ENCODE measurements around the gene MAP6.

Gene MAP6

DNA sequence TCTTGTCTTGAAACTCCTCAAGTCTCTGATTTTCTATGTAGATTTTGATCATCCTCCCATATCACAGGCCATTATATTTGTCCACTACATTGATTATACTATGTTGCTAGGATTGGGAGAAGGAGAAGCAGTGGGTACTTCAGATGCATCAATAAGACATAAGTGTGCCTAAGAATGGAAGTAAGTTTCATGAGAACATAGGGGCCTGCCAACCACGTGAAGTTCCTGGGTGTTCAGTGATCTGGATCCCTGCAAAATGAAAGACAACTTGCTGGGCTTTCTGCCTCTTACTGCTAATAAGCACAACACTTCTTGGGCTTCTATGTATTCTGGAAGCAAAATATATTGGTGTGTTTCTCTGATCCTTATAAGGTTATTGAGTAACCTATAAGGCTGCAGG, 89.0 kb downstream of the MAP6 start:
- H3K36me3 ChIP-seq (ENCODE audit: low read length) = no peaks in the 10 kb centered on the region
- no peak for TF ChIP-seq EZH2phosphoT487 (conservative IDR thresholded peaks at IDR 0.05; ENCODE audit: low read length)
- TF ChIP-seq, protein P1, sequence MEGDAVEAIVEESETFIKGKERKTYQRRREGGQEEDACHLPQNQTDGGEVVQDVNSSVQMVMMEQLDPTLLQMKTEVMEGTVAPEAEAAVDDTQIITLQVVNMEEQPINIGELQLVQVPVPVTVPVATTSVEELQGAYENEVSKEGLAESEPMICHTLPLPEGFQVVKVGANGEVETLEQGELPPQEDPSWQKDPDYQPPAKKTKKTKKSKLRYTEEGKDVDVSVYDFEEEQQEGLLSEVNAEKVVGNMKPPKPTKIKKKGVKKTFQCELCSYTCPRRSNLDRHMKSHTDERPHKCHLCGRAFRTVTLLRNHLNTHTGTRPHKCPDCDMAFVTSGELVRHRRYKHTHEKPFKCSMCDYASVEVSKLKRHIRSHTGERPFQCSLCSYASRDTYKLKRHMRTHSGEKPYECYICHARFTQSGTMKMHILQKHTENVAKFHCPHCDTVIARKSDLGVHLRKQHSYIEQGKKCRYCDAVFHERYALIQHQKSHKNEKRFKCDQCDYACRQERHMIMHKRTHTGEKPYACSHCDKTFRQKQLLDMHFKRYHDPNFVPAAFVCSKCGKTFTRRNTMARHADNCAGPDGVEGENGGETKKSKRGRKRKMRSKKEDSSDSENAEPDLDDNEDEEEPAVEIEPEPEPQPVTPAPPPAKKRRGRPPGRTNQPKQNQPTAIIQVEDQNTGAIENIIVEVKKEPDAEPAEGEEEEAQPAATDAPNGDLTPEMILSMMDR (IDR thresholded peaks at IDR 0.05; ENCODE audit: insufficient read depth, low read length, poor library complexity, severe bottlenecking) = no peak
- H3K9me3 ChIP-seq (ENCODE audit: insufficient read depth, low read length) = no peaks in the 10 kb centered on the region
- no peaks in the 10 kb centered on the region for H3F3A ChIP-seq (ENCODE audit: insufficient read depth)
- H3K27ac ChIP-seq (ENCODE audit: low read depth, low read length) = no peak overlapping the region
- no peak overlapping the region for H2AFZ ChIP-seq (ENCODE audit: low read depth, low read length, severe bottlenecking)
- no peak overlapping the region for H3K4me3 ChIP-seq (ENCODE audit: insufficient read depth, low read length, poor library complexity, severe bottlenecking)
- no peaks in the 10 kb centered on the region for H3K79me2 ChIP-seq (ENCODE audit: insufficient read depth, low read length)
- H4K20me1 ChIP-seq (ENCODE audit: low read depth, low read length) = no peaks in the 10 kb centered on the region
- H3K4me2 ChIP-seq (ENCODE audit: low read depth, low read length, poor library complexity, severe bottlenecking) = no peak overlapping the region
- H3K9me2 ChIP-seq (replicated peaks; ENCODE audit: insufficient read depth, low read length) = no peaks in the 10 kb centered on the region
- H3K27me3 ChIP-seq (ENCODE audit: low read length) = no peaks in the 10 kb centered on the region
- H3K9ac ChIP-seq (ENCODE audit: low read length) = no peak overlapping the region

DNA sequence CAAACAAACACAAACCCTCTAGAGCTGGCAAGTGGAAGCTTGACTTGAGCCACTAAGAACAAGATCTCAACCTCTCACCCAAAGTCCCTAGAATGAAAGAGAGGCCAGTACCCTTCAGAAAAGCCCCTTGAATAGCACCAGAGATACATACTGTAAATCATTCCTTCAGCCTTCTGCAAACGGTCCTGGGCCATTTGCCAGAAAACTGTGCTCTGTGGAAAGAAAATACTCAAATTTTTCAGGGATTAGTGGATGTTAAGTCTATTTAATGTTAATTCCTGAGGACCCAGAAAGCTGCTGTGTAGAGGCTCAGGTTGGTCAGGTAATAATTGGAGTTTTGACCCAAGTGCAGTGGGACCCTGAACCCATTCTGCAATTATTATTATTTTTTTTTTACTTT, 89.9 kb downstream of the MAP6 start:
- TF ChIP-seq, protein P1 (IDR thresholded peaks at IDR 0.05; ENCODE audit: insufficient read depth, low read length, poor library complexity, severe bottlenecking) = no peak
- no peak for TF ChIP-seq EZH2phosphoT487 (conservative IDR thresholded peaks at IDR 0.05; ENCODE audit: low read length)
- Histone ChIP-seq H3K9ac (ENCODE audit: low read length) (no peak overlapping the region), H4K20me1 (ENCODE audit: low read depth, low read length) (no peaks in the 10 kb centered on the region)

DNA sequence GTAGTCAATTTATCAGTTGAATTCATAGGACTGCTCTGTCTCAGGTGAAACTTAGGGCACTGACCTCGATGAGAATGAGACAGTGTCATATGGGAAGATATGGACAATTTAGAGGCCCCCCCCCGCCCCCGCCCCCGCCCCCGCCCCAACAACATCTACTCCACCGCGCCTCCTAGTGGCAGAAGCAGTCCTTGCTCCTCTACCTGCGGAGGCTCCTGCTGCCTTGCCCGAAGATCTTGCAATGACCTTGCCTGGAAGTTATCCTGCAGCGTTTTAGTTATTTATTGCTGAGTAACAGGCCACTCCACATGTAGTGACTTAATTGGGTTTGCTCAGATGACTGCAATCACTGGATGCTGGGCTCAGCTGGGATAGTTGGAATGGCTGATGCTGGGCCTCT, 91.6 kb downstream of the MAP6 start:
- TF ChIP-seq, protein P1 (IDR thresholded peaks at IDR 0.05; ENCODE audit: insufficient read depth, low read length, poor library complexity, severe bottlenecking) = peak; percentile 13
- no peak for TF ChIP-seq EZH2phosphoT487 (conservative IDR thresholded peaks at IDR 0.05; ENCODE audit: low read length)
- Histone ChIP-seq H3K36me3 (ENCODE audit: low read length) (no peaks in the 10 kb centered on the region), H4K20me1 (ENCODE audit: low read depth, low read length) (no peaks in the 10 kb centered on the region), H3K27me3 (ENCODE audit: low read length) (no peaks in the 10 kb centered on the region), H3K79me2 (ENCODE audit: insufficient read depth, low read length) (no peaks in the 10 kb centered on the region), H3K27ac (ENCODE audit: low read depth, low read length) (no peak overlapping the region), H3F3A (ENCODE audit: insufficient read depth) (no peaks in the 10 kb centered on the region), H3K4me3 (ENCODE audit: insufficient read depth, low read length, poor library complexity, severe bottlenecking) (no peak overlapping the region), H3K9me2 (replicated peaks; ENCODE audit: insufficient read depth, low read length) (no peaks in the 10 kb centered on the region), H3K9ac (ENCODE audit: low read length) (no peak overlapping the region), H3K4me2 (ENCODE audit: low read depth, low read length, poor library complexity, severe bottlenecking) (no peak overlapping the region), H2AFZ (ENCODE audit: low read depth, low read length, severe bottlenecking) (no peak overlapping the region), H3K9me3 (ENCODE audit: insufficient read depth, low read length) (no peaks in the 10 kb centered on the region)

More for the DNA sequence above, 89.9 kb downstream of the MAP6 start:
- Histone ChIP-seq H3K27me3 (ENCODE audit: low read length) (no peaks in the 10 kb centered on the region), H2AFZ (ENCODE audit: low read depth, low read length, severe bottlenecking) (no peak overlapping the region), H3K27ac (ENCODE audit: low read depth, low read length) (no peak overlapping the region), H3K79me2 (ENCODE audit: insufficient read depth, low read length) (no peaks in the 10 kb centered on the region), H3F3A (ENCODE audit: insufficient read depth) (no peaks in the 10 kb centered on the region), H3K4me2 (ENCODE audit: low read depth, low read length, poor library complexity, severe bottlenecking) (no peak overlapping the region), H3K9me2 (replicated peaks; ENCODE audit: insufficient read depth, low read length) (no peaks in the 10 kb centered on the region), H3K4me3 (ENCODE audit: insufficient read depth, low read length, poor library complexity, severe bottlenecking) (no peak overlapping the region), H3K9me3 (ENCODE audit: insufficient read depth, low read length) (no peaks in the 10 kb centered on the region), H3K36me3 (ENCODE audit: low read length) (no peaks in the 10 kb centered on the region)

Measured in SU-DHL-6 (cell line).